GM12892 (cell line): ENCODE measurements around the gene RBMS3.

Experiments used
- POLR2A ChIP-seq: IDR thresholded peaks from 2 replicates; pipeline ENCODE4 v1.6.1; 2011; ENCODE audit warnings: low read depth, low read length, control low read depth
- POLR2AphosphoS5 ChIP-seq: IDR thresholded peaks from 2 replicates; pipeline ENCODE4 v1.6.1; 2011; ENCODE audit warnings: low read depth, low read length, control low read depth
- TAF1 ChIP-seq: IDR thresholded peaks from 2 replicates; pipeline ENCODE4 v1.6.1; 2011; ENCODE audit warnings: low read depth, mild to moderate bottlenecking, control low read depth, low read length, borderline replicate concordance

DNA sequence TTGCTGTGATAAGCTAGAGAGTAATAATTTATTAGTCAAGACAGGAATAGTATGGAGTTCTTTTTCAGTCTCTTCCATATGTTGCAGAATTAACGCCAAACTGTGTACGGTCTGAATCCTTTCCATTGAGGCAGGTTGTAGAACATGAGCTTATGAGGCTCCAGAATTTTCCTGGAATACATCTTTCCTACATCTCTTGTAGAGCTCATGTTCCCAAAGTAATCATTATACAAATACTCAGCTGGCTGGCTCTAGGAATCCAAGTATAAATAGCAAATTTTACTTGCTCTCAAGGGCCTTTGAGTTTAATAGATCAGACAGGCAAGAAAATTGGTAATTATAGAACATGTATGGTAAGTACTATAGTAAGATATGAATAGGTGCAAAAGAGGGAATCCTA, 419.4 kb downstream of the RBMS3 start:
- TF ChIP-seq POLR2AphosphoS5 (no peak), POLR2A (no peak), TAF1 (no peak)
